Suprapubic skin (tissue), 4 donors: ENCODE measurements around the gene PRKCQ. TPM values are rescaled to one million over a fixed set of nuclear protein-coding genes. Genes with fewer than 3 reads are reported as not detected.
A peak's percentile ranks its signal among the peaks of the same experiment; 100 is the strongest.

Experiments
- DNase-seq, 2 donors: peaks; one replicate each; pipeline ENCODE4 v3.0.0-alpha.2; 2019; ENCODE audit warnings: low spot score in 2 of 2
- H3K27ac ChIP-seq: fragments of 200-600 bp; sonication (generic); one replicate; pipeline ENCODE4 v1.5.1; 2019
- H3K27me3 ChIP-seq: fragments of 200-600 bp; sonication (generic); one replicate; pipeline ENCODE4 v1.5.1; 2019
- H3K36me3 ChIP-seq: fragments of 200-600 bp; sonication (generic); one replicate; pipeline ENCODE4 v1.5.1; 2019
- H3K4me1 ChIP-seq: fragments of 200-600 bp; sonication (generic); one replicate; pipeline ENCODE4 v1.5.1; 2019
- H3K4me3 ChIP-seq: fragments of 200-600 bp; sonication (generic); one replicate; pipeline ENCODE4 v1.5.1; 2019; ENCODE audit warnings: mild to moderate bottlenecking
- H3K9me3 ChIP-seq: fragments of 200-600 bp; sonication (generic); one replicate; pipeline ENCODE4 v1.5.1; 2019
- EP300 ChIP-seq: sonication (generic); formaldehyde crosslinking; IDR thresholded peaks from one replicate; pipeline ENCODE4 v1.6.1; 2017; ENCODE audit warnings: antibody characterized with exemption
- POLR2A ChIP-seq, 2 donors: fragments of 450-650 bp; IDR thresholded peaks; one replicate each; pipeline ENCODE4 v1.6.1; 2017; ENCODE audit warnings: antibody characterized with exemption in 2 of 2, mild to moderate bottlenecking in 2 of 2, moderate library complexity in 2 of 2
- POLR2AphosphoS5 ChIP-seq, 3 donors: sonication (generic); formaldehyde crosslinking; IDR thresholded peaks; one replicate each; pipeline ENCODE4 v1.6.1; 2017; ENCODE audit warnings: antibody characterized with exemption in 3 of 3
- WGBS: methylation state at CpG from one replicate; pipeline ENCODE4 v1.1.5; 2018; 5-methylcytosine and 5-hydroxymethylcytosine counted together
- total RNA-seq, 4 donors: library from RNA; depleted of rRNA; stranded (reverse); fragments of >200 nt; gene quantifications; one replicate each; pipeline ENCODE4 v1.1.0, GENCODE V29; 2016
- TF ChIP-seq, protein P1 (sequence below), 2 donors: fragments of 200-600 bp in 1 of 2; fragments of 450-650 bp in 1 of 2; sonication (generic) in 1 of 2; IDR thresholded peaks; one replicate each; pipeline ENCODE4 v1.5.1; 2016 to 2019; ENCODE audit warnings: antibody characterized with exemption in 2 of 2, mild to moderate bottlenecking in 1 of 2, moderate library complexity in 1 of 2

Gene PRKCQ
- total RNA-seq, 4 donors from 2014 or later = 0.51 to 1.0 TPM; not detected in 2

DNA sequence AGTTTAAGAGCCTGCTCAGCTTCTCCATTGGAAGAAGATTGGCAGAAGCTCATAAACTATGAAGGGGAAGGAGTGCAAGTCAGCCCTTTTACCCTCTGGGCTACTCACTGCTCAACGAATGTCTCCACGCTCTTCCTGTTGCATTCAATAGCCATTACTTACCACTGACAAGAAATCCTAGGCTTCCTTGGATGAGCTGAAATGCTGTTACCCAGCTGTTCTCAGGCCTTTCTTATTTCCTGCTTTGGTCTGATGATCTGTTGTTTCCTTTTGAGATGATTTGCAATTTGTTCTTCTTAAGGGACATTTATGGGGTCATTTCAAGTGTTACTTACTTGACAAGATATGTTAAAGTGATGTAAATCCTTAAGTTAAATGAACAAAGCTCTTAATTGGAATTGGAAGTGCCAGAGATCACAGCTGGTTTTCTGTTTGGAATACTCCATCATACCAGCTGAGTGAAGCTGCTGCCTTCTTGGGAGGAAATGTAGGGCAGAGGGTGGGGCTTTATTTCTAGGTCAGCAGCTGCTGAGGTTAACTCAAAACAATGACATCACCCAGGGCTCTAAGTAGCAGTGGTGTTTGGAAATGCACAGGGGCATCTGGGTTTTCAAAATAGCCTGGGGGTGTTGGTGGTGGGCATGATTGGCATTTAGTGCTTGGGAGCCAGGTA lies 170.0 kb downstream of the PRKCQ start:
- TF ChIP-seq, protein P1, sequence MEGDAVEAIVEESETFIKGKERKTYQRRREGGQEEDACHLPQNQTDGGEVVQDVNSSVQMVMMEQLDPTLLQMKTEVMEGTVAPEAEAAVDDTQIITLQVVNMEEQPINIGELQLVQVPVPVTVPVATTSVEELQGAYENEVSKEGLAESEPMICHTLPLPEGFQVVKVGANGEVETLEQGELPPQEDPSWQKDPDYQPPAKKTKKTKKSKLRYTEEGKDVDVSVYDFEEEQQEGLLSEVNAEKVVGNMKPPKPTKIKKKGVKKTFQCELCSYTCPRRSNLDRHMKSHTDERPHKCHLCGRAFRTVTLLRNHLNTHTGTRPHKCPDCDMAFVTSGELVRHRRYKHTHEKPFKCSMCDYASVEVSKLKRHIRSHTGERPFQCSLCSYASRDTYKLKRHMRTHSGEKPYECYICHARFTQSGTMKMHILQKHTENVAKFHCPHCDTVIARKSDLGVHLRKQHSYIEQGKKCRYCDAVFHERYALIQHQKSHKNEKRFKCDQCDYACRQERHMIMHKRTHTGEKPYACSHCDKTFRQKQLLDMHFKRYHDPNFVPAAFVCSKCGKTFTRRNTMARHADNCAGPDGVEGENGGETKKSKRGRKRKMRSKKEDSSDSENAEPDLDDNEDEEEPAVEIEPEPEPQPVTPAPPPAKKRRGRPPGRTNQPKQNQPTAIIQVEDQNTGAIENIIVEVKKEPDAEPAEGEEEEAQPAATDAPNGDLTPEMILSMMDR (IDR thresholded peaks at IDR 0.05) = no peak
- no peak for TF ChIP-seq POLR2AphosphoS5 (IDR thresholded peaks at IDR 0.05)
- no peak for TF ChIP-seq POLR2A (IDR thresholded peaks at IDR 0.05)
- no peak for TF ChIP-seq EP300
- H3K4me3 ChIP-seq = no peak overlapping the region
- DNase-seq = no peak

DNA sequence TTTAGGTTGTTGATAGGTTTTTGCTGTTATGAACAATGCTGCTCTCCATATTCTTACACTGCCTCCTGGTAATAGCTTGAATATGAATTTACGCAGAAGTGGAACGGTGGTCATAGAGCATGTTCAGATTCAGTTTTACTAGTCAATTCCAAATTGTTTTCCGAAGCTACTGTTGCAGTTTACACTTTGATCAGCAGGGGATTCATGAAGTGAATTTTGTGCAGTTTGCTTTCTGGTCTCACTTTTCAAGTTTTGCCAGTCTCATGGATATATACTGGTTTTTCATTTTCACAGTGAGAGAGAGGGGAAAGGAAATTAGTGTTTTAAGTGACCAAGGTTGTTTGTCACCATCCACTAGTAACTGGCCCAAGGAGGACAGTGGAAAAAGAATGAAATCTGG lies 171.3 kb downstream of the PRKCQ start:
- Histone ChIP-seq H3K36me3 (no peaks in the 10 kb centered on the region), H3K9me3 (no peaks in the 10 kb centered on the region), H3K27ac (no peak overlapping the region), H3K27me3 (no peaks in the 10 kb centered on the region), H3K4me1 (peaks cover 11% of the 10 kb centered on the region), H3K4me3 (no peak overlapping the region)
- WGBS = 91% methylated on average over 3 of the region's 3 CpGs
- TF ChIP-seq EP300 (no peak), POLR2A (IDR thresholded peaks at IDR 0.05) (no peak), POLR2AphosphoS5 (IDR thresholded peaks at IDR 0.05) (no peak)
- TF ChIP-seq, protein P1 (IDR thresholded peaks at IDR 0.05) = no peak
- no peak for DNase-seq

More for the DNA sequence above, 170.0 kb downstream of the PRKCQ start:
- Histone ChIP-seq H3K9me3 (no peaks in the 10 kb centered on the region), H3K27ac (peak overlapping the region; percentile 81), H3K27me3 (no peaks in the 10 kb centered on the region), H3K4me1 (peaks cover 11% of the 10 kb centered on the region), H3K36me3 (no peaks in the 10 kb centered on the region)
- 11% methylated on average over 2 of the region's 2 CpGs for WGBS

DNA sequence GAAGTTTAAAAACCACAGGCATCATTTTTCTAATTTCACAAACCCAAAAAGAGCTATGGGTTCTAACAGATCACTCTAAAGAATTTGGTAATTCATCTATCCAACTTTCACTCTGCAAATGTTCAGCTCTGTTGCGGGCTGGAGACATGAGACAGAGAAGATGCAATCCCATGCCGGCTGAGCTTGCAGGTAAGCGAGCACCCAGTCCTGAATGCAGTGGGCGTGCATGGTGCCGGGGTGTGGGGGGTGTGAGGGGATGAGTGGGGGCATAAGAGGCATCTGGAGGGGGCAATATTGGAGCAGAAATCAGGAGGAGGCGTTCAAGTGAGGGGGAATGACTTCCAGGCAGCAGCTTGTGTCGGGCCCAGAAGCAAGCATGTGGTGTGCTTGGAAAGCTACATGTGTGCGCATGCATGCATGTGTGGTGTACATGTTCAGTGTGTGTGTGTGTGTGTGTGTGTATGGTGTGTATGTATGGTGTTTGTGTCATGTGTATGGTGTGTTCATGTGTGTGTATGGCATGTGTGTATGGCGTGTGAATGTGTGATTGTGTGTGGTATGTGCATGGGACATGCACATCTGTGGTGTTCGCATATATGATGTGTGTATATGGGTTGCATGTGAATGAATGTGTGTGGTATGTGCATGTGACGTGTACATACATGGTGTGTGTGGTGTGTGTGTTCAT lies 172.9 kb downstream of the PRKCQ start:
- no peaks in the 10 kb centered on the region for H3K9me3 ChIP-seq
- no peaks in the 10 kb centered on the region for H3K27me3 ChIP-seq
- no peaks in the 10 kb centered on the region for H3K36me3 ChIP-seq
- no peak for TF ChIP-seq POLR2A (IDR thresholded peaks at IDR 0.05)
- TF ChIP-seq, protein P1 (IDR thresholded peaks at IDR 0.05) = no peak
- no peak for TF ChIP-seq EP300
- no peak for TF ChIP-seq POLR2AphosphoS5 (IDR thresholded peaks at IDR 0.05)
- WGBS = 94% methylated on average over 11 of the region's 11 CpGs
- DNase-seq = no peak
- no peak overlapping the region for H3K4me3 ChIP-seq
- peaks cover 11% of the 10 kb centered on the region for H3K4me1 ChIP-seq
- H3K27ac ChIP-seq = no peak overlapping the region

DNA sequence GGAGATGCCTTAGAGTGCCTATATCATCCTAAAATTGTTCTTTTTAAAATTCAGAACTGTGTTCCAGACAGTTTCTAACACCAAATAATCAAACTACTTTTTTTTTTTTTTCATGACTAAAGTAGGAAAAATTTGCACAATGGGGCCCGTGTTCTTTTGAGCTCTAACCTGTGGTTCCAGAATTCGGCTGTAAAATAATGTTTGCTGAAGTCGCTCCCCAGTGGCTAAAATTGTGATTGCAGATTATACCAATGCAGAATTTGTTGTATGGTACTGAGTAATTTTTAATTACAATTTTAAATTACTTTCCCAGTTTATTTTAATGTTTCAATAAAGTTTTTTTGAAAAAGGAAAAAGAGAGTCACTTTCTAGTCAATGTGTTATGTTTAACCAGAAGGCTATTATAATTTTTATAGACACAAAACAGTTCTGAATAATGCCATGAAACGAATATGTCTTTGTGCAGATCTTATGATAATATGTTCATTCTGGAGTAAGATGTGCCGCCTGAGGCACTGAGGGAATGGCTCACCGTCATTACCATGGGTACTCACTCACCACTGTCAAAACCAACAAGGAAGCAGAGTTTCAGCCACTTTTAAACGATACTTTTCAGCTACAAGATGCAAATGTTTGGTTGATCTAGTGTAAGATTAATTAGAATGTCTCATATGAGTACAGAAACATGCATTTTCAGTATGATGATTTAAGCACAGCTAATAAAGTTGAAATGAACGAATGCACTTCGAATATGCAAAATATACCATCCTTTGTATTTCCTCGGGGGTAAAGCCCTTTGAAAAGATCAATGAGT lies 173.6 kb downstream of the PRKCQ start:
- no peak for TF ChIP-seq EP300
- TF ChIP-seq, protein P1 (IDR thresholded peaks at IDR 0.05) = peak in 1 of 2 donors; percentile 26
- Histone ChIP-seq H3K27me3 (no peaks in the 10 kb centered on the region), H3K36me3 (no peaks in the 10 kb centered on the region), H3K4me3 (no peak overlapping the region), H3K4me1 (peaks cover 14% of the 10 kb centered on the region), H3K9me3 (no peaks in the 10 kb centered on the region), H3K27ac (no peak overlapping the region)
- DNase-seq = no peak
- WGBS = 52% methylated on average over 10 of the region's 10 CpGs

DNA sequence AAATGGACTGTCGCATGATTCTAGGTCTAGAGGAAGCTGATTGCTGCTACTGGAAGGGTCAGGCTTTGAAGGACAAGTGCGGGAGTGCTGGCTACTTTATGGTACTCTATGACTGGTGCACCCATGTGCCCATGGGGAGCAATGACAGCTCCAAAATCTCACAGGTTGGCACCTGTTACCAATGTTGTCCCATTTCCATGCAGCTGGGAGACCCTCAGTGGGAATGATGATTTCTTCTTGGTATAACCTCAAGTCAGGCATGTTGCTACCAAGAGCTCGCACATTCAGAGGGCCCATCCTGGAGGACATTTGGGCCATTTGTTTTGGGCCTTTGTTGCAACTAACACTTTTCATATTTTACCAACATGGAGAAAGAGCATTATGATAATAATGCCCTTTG lies 174.4 kb downstream of the PRKCQ start:
- TF ChIP-seq POLR2A (IDR thresholded peaks at IDR 0.05) (no peak), EP300 (no peak), POLR2AphosphoS5 (IDR thresholded peaks at IDR 0.05) (no peak)
- TF ChIP-seq, protein P1 (IDR thresholded peaks at IDR 0.05) = no peak
- H3K36me3 ChIP-seq = no peaks in the 10 kb centered on the region
- H3K9me3 ChIP-seq = no peaks in the 10 kb centered on the region
- peaks cover 15% of the 10 kb centered on the region for H3K4me1 ChIP-seq
- no peak overlapping the region for H3K4me3 ChIP-seq
- no peak for DNase-seq
- no peaks in the 10 kb centered on the region for H3K27me3 ChIP-seq
- 92% methylated on average over 3 of the region's 3 CpGs for WGBS
- no peak overlapping the region for H3K27ac ChIP-seq
